Suprapubic skin (tissue), 4 donors: ENCODE data around the gene CRYZ. TPM values are rescaled to one million over a fixed set of nuclear protein-coding genes. Genes with fewer than 3 reads are reported as not detected.
"Not testable (repeated sequence)": the region's sequence is repeated elsewhere in the genome, so short reads cannot be mapped to it uniquely, and the experiment has no call there.

ENCODE experiments used
- DNase-seq, 2 donors: peaks; one replicate each; pipeline ENCODE4 v3.0.0-alpha.2; 2019; ENCODE audit warnings: low spot score in 2 of 2
- H3K27ac ChIP-seq: fragments of 200-600 bp; sonication (generic); one replicate; pipeline ENCODE4 v1.5.1; 2019
- H3K27me3 ChIP-seq: fragments of 200-600 bp; sonication (generic); one replicate; pipeline ENCODE4 v1.5.1; 2019
- H3K36me3 ChIP-seq: fragments of 200-600 bp; sonication (generic); one replicate; pipeline ENCODE4 v1.5.1; 2019
- H3K4me1 ChIP-seq: fragments of 200-600 bp; sonication (generic); one replicate; pipeline ENCODE4 v1.5.1; 2019
- H3K4me3 ChIP-seq: fragments of 200-600 bp; sonication (generic); one replicate; pipeline ENCODE4 v1.5.1; 2019; ENCODE audit warnings: mild to moderate bottlenecking
- H3K9me3 ChIP-seq: fragments of 200-600 bp; sonication (generic); one replicate; pipeline ENCODE4 v1.5.1; 2019
- CTCF ChIP-seq, 2 donors: fragments of 200-600 bp in 1 of 2; fragments of 450-650 bp in 1 of 2; sonication (generic) in 1 of 2; IDR thresholded peaks; one replicate each; pipeline ENCODE4 v1.5.1; 2016 to 2019; ENCODE audit warnings: antibody characterized with exemption in 2 of 2, mild to moderate bottlenecking in 1 of 2, moderate library complexity in 1 of 2
- EP300 ChIP-seq: sonication (generic); formaldehyde crosslinking; IDR thresholded peaks from one replicate; pipeline ENCODE4 v1.6.1; 2017; ENCODE audit warnings: antibody characterized with exemption
- POLR2A ChIP-seq, 2 donors: fragments of 450-650 bp; IDR thresholded peaks; one replicate each; pipeline ENCODE4 v1.6.1; 2017; ENCODE audit warnings: antibody characterized with exemption in 2 of 2, mild to moderate bottlenecking in 2 of 2, moderate library complexity in 2 of 2
- POLR2AphosphoS5 ChIP-seq, 3 donors: sonication (generic); formaldehyde crosslinking; IDR thresholded peaks; one replicate each; pipeline ENCODE4 v1.6.1; 2017; ENCODE audit warnings: antibody characterized with exemption in 3 of 3
- WGBS: methylation state at CpG from one replicate; pipeline ENCODE4 v1.1.5; 2018; 5-methylcytosine and 5-hydroxymethylcytosine counted together
- total RNA-seq, 4 donors: library from RNA; depleted of rRNA; stranded (reverse); fragments of >200 nt; gene quantifications; one replicate each; pipeline ENCODE4 v1.1.0, GENCODE V29; 2016

CRYZ gene
- total RNA-seq, 4 donors from 2014 or later: 18.7 to 39.1 (median 27.3) TPM

DNA sequence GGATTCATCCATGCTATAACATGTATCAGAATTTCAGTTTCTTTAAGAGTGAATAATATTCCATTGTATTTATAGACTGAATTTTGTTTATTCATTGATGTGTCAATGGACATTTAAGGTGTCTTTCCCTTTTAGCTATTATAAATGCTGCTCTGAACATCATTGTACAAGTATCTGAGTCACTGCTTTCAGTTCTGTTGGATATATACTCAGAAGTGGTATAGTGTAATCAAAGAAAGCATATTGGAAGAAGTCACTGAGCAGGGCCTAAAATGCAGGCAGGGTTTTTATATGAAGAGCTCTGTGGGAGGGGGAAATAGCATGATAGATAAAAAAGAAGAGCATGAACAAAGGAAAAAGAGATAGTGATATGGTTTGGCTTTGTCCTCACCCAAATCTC, 22.6 kb upstream of the CRYZ start:
- no peak for TF ChIP-seq EP300
- no peak for TF ChIP-seq POLR2AphosphoS5 (IDR thresholded peaks at IDR 0.05)
- TF ChIP-seq POLR2A (IDR thresholded peaks at IDR 0.05): no peak
- no peak for TF ChIP-seq CTCF (IDR thresholded peaks at IDR 0.05)
- Histone ChIP-seq H3K4me1 (no peaks in the 10 kb centered on the region), H3K27ac (no peak overlapping the region), H3K4me3 (no peak overlapping the region), H3K9me3 (no peaks in the 10 kb centered on the region), H3K27me3 (no peaks in the 10 kb centered on the region), H3K36me3 (peaks cover 80% of the 10 kb centered on the region)
- no peak for DNase-seq

GRCh38 chr1:74753104-74753503, 20.3 kb upstream of the CRYZ start:
- peaks cover 90% of the 10 kb centered on the region for H3K36me3 ChIP-seq

GRCh38 chr1:74748960-74749359, 16.1 kb upstream of the CRYZ start:
- Histone ChIP-seq H3K4me3 (no peak overlapping the region), H3K27me3 (no peaks in the 10 kb centered on the region), H3K4me1 (no peaks in the 10 kb centered on the region), H3K36me3 (peaks cover 79% of the 10 kb centered on the region), H3K9me3 (no peaks in the 10 kb centered on the region), H3K27ac (no peak overlapping the region)
- DNase-seq: no peak
- WGBS: 100% methylated on average over 1 of the region's 1 CpG
- TF ChIP-seq POLR2AphosphoS5 (IDR thresholded peaks at IDR 0.05) (no peak), CTCF (IDR thresholded peaks at IDR 0.05) (no peak), EP300 (no peak), POLR2A (IDR thresholded peaks at IDR 0.05) (no peak)

More at GRCh38 chr1:74753104-74753503, 20.3 kb upstream of the CRYZ start:
- H3K27ac ChIP-seq: no peak overlapping the region
- no peaks in the 10 kb centered on the region for H3K4me1 ChIP-seq
- WGBS: 93% methylated on average over 2 of the region's 2 CpGs
- no peak for DNase-seq
- H3K4me3 ChIP-seq: no peak overlapping the region
- no peak for TF ChIP-seq POLR2A (IDR thresholded peaks at IDR 0.05)
- no peak for TF ChIP-seq EP300
- no peak for TF ChIP-seq CTCF (IDR thresholded peaks at IDR 0.05)
- no peak for TF ChIP-seq POLR2AphosphoS5 (IDR thresholded peaks at IDR 0.05)
- no peaks in the 10 kb centered on the region for H3K27me3 ChIP-seq
- no peaks in the 10 kb centered on the region for H3K9me3 ChIP-seq

DNA sequence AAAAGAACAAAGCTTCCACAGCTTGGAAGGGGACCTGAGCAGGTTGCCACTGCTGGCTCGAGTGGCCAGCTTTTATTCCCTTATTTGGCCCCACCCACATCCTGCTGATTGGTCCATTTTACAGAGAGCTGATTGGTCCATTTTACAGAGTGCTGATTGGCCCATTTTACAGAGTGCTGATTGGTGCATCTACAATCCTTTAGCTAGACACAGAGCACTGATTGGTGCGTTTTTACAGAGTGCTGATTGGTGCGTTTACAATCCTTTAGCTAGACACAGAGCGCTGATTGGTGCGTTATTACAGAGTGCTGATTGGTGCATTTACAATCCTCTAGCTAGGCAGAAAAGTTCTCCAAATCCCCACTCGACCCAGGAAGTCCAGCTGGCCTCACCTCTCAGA, 12.4 kb upstream of the CRYZ start:
- H3K4me1 ChIP-seq, DNase-seq, H3K27ac ChIP-seq, H3K27me3 ChIP-seq, H3K9me3 ChIP-seq, H3K4me3 ChIP-seq: not testable (repeated sequence)
- 100% methylated on average over 6 of the region's 6 CpGs for WGBS
- peaks cover 66% of the 10 kb centered on the region for H3K36me3 ChIP-seq

DNA sequence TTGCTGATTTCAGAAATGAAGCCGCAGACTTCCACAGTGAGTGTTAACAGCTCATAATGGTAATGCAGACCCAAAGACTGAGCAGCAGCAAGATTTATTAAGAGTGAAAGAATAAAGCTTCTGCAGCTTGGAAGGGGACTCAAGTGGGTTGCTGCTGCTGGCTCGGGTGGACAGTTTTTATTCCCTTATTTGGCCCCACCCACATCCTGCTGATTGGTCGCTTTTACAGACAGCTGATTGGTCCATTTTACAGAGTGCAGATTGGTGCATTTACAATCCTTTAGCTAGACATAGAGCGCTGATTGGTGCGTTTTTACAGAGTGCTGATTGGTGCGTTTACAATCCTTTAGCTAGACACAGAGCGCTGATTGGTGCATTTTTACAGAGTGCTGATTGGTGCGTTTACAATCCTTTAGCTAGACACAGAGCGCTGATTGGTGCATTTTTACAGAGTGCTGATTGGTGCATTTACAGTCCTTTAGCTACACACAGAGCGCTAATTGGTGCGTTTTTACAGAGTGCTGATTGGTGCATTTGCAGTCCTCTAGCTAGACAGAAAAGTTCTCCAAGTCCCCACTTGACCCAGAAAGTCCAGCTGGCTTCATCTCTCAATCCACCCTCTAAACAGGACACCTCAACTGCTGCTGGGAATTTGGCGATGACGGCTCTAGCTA, 7.6 kb upstream of the CRYZ start:
- 93% methylated on average over 13 of the region's 13 CpGs for WGBS
- H3K9me3 ChIP-seq, H3K27me3 ChIP-seq, H3K4me1 ChIP-seq, H3K4me3 ChIP-seq, H3K27ac ChIP-seq, DNase-seq: not testable (repeated sequence)
- H3K36me3 ChIP-seq: peaks cover 60% of the 10 kb centered on the region

DNA sequence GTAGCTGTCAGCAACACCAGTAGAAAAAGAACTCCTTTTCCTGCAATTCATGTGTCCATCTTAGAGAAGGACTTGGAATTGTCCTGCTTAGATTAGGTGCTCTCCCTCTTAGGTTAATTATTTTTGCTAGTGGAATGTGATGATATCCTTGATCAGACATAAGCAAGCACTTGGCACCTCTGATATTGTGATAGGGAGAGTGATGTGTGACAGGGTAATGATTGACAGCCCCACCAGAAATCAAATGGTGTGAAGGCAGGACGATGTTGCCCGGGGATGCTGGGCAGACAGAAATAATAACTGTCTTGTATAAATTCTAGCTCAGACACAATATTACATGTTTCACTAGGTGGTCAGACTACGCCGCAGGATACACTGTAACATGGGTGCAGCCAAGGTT, 4.5 kb upstream of the CRYZ start:
- H3K9me3 ChIP-seq: no peaks in the 10 kb centered on the region
- H3K4me1 ChIP-seq: peaks cover 16% of the 10 kb centered on the region
- no peak for TF ChIP-seq POLR2AphosphoS5 (IDR thresholded peaks at IDR 0.05)
- TF ChIP-seq CTCF (IDR thresholded peaks at IDR 0.05): no peak
- TF ChIP-seq POLR2A (IDR thresholded peaks at IDR 0.05): no peak
- no peak for TF ChIP-seq EP300
- DNase-seq: no peak
- H3K36me3 ChIP-seq: peaks cover 38% of the 10 kb centered on the region
- WGBS: 96% methylated on average over 4 of the region's 4 CpGs
- no peak overlapping the region for H3K27ac ChIP-seq
- no peak overlapping the region for H3K4me3 ChIP-seq
- H3K27me3 ChIP-seq: no peaks in the 10 kb centered on the region
